Coronary artery (tissue), 2 donors: ENCODE measurements around the gene ANO8.
"Not testable (repeated sequence)": the region's sequence is repeated elsewhere in the genome, so short reads cannot be mapped to it uniquely, and the experiment has no call there.

Experiments used
- DNase-seq: peaks from one replicate; pipeline ENCODE4 v3.0.0-alpha.2; 2017; ENCODE audit warnings: low spot score
- H3K27ac ChIP-seq, 2 donors: fragments of 200-600 bp; sonication (generic); one replicate each; pipeline ENCODE4 v1.5.1; 2016 to 2019
- H3K4me3 ChIP-seq: fragments of 200-600 bp; sonication (generic); 2 replicates; pipeline ENCODE4 v1.5.1; 2016; ENCODE audit warnings: mild to moderate bottlenecking, moderate library complexity
- TF ChIP-seq, protein P1 (sequence below): fragments of 200-600 bp; sonication (generic); IDR thresholded peaks from one replicate; pipeline ENCODE4 v1.5.1; 2019; ENCODE audit warnings: antibody characterized with exemption

The ANO8 gene

DNA sequence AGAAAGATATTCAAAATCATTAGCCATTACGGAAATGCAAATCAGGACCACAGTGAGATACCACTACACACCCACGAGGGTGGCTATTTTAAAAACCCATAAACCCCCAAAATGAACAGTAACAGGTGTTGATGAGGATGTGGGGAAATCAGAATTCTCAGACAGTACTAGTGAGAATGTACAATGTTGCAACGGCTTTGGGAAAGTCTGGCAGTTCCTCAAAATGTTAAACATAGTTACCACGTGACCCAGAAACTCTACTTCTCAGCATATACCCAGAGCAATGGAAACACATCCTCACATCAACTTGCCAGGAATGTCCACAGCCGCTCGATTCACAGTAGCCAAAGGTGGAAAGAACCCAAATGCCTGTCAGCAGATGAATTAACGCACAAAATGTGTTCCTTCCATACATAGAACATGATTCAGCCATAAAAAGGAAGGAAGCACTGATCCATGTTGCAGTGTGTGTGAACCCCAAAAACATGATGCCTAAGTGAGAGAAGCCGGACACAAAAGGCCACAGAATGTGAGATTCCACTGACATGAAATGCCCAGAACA is 35.5 kb upstream of the ANO8 start:
- TF ChIP-seq, protein P1, sequence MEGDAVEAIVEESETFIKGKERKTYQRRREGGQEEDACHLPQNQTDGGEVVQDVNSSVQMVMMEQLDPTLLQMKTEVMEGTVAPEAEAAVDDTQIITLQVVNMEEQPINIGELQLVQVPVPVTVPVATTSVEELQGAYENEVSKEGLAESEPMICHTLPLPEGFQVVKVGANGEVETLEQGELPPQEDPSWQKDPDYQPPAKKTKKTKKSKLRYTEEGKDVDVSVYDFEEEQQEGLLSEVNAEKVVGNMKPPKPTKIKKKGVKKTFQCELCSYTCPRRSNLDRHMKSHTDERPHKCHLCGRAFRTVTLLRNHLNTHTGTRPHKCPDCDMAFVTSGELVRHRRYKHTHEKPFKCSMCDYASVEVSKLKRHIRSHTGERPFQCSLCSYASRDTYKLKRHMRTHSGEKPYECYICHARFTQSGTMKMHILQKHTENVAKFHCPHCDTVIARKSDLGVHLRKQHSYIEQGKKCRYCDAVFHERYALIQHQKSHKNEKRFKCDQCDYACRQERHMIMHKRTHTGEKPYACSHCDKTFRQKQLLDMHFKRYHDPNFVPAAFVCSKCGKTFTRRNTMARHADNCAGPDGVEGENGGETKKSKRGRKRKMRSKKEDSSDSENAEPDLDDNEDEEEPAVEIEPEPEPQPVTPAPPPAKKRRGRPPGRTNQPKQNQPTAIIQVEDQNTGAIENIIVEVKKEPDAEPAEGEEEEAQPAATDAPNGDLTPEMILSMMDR, result no peak
- peak overlapping the region in 1 of 2 donors; percentile 55 for H3K27ac ChIP-seq
- DNase-seq, result no peak
- peak overlapping the region; percentile 15 for H3K4me3 ChIP-seq

DNA sequence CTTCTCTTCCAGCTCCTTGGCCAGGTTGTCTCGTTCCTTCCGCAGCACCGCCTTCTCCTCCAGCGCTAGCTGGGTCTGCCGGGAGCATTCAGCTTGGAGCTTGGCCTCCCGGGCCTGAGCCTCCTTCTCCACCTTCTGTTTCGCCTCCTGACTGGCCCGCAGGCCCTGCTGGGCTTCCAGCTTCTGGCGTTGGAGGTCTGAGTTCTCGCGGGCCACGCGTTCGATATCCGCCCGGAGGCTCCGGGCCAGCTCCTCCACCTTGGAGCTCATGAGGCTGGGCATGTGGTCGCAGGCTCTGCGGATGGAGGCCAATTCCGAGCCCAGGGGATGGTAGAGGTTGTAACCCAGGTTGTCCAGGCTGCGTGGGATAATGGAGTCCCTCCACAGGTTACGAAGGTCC is 30.7 kb upstream of the ANO8 start:
- DNase-seq, result no peak
- H3K27ac ChIP-seq, result no peak overlapping the region
- no peak overlapping the region for H3K4me3 ChIP-seq
- TF ChIP-seq, protein P1, result no peak

DNA sequence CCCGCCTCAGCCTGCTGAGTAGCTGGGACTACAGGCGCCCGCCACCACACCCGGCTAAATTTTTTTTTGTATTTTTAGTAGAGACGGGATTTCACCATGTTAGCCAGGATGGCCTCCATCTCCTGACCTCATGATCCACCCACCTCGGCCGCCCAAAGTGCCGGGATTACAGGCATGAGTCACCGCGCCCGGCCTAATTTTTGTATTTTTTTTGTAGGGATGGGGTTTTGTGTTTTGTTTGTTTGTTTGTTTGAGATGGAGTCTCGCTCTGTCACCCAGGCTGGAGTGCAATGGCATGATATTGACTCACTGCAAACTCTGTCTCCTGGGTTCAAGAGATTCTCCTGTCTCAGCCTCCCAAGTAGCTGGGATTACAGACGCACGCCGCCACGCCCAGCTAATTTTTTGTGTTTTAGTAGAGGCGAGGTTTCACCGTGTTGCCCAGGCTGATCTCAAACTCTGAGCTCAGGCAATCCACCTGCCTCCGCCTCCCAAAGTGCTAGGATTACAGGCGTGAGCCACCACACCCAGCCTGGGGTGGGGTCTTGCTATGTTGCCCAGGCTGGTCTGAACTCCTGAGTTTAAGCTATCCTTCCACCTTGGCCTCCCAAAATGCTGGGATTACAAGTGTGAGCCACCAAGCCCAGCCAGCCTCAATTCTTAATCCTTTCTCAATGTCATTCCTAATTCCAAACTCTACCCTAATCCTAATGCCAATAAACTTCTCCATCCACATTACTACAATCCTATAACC is 29.4 kb upstream of the ANO8 start:
- DNase-seq, H3K4me3 ChIP-seq, H3K27ac ChIP-seq: not testable (repeated sequence)

DNA sequence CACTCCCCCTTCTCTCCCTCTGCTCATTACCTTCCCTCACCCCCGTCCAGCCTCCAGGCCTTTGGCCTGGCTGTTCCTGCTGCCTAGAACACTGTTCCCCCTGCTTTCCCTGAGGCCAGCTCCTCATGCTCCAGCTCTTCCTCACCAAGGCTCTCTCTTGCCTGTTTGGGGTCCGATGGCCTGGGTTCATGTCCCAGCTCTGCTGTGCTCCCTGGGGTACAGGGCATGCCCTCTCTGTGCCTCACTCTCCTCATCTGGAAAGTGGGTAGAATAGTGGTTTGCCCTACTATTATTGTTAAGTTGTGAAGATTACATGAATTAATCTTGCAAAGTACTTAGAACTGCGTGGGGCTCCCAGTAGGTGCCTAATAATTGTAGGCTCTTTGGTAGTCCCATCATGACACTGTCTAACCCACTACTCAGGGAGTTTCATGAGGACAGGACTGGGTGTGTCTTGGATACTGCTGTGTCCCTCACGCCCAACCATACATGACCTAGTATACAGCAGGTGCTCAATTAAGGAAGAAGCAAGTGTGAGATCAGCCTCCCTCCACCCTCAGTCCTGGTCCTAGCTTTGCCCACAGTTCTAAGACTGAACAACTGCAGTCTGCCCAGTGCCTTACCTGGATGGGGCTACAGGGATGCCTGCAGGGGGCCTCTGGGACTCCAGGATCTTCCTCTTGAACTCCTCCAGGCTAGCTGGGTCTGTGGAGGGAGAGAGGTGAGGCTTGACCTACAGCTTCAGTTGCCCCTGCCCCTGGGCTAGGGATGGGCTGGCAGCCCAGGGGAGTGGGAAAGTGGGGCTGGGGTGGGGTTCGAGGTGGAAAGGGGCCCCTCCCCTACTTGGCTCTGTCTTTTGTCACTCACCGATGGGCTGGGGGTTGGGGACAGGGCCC is 25.5 kb upstream of the ANO8 start:
- Histone ChIP-seq H3K27ac (no peak overlapping the region), H3K4me3 (no peak overlapping the region)
- TF ChIP-seq, protein P1, result no peak
- no peak for DNase-seq

DNA sequence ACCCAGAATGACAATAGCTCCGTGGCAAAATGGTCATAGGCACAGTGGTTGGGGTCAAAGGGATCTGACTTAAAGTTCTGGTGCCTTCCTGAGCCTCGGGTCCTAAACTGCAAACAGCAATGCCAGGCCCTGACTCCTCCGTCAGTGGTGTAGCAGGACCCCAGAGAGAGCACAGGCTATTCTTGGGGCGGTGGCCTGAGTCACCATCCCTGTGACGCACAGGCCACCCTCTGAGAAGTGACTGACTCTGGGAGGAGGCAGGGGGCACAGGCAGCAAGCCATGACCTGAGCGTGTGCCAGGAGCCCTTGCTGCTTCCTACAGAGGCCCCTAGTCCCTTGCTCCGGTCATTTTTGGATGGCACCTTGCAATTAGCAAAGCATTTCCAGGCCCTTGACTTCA is 23.7 kb upstream of the ANO8 start:
- H3K27ac ChIP-seq, result peak overlapping the region; percentile 24 to 27
- H3K4me3 ChIP-seq, result no peak overlapping the region
- TF ChIP-seq, protein P1, result no peak

DNA sequence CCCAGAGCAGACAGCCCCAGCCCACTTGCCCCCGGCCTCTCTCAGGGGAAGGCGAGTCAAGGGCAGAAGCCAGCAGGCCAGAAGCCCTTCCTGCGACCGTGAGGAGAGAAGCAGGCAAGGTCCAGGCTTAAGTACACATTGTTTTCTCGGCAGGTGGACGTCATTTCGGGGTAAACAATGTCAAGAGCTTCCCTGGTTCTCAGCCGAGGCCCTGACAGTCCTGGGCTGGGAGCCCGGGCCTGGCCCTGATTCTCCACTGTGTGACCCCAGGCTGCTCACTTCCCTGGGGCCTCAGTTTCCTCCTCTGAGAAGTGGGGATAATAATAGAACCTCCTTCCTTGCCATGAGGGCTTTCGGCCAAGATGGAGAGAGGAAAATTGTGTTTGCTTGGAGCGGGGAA is 23.1 kb upstream of the ANO8 start:
- H3K27ac ChIP-seq, result peak overlapping the region; percentile 27 to 40
- no peak overlapping the region for H3K4me3 ChIP-seq
- TF ChIP-seq, protein P1, result no peak
- DNase-seq, result no peak

More for the DNA sequence above, 23.7 kb upstream of the ANO8 start:
- no peak for DNase-seq

DNA sequence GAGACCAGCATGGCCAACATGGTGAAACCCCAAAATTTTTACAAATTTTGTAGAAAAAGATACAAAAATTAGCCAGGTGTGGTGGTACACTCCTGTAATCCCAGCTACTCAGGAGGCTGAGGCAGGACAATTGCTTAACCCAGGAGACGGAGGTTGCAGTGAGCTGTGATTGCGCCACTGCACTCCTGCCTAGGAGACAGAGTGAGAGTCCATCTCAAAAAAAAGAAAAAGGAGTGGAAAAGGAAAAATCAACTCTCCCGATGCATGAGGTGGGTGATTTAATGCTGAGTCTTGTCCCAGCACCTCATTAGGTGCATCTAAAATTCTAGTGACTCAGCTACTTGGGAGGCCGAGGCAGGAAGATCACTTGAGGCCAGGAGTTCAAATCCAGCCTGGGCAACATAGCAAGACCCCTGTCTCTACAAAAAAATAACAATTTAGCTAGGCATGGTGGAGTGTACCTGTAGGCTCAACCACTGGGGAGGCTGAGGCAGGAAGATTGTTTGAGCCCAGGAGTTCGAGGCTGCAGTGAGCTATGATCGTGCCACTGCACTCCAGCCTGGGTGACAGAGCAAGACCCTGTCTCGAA is 22.5 kb upstream of the ANO8 start:
- Histone ChIP-seq H3K27ac (no peak overlapping the region), H3K4me3 (no peak overlapping the region)
- TF ChIP-seq, protein P1, result no peak
- DNase-seq, result no peak
